DOHH2 (cell line): ENCODE results near the gene ZBTB47.

Experiments
- EZH2phosphoT487 ChIP-seq: fragments of 200-600 bp; sonication (generic); IDR thresholded peaks from 2 replicates; pipeline ENCODE4 v1.6.1; 2017; ENCODE audit warnings: borderline replicate concordance, mild to moderate bottlenecking, antibody characterized with exemption, low read length, moderate library complexity, mixed read lengths
- TF ChIP-seq, protein P1 (sequence below): fragments of 200-600 bp; sonication (generic); IDR thresholded peaks from one replicate; pipeline ENCODE4 v1.5.1; 2014; ENCODE audit warnings: antibody characterized with exemption, mild to moderate bottlenecking, low read depth, low read length; ENCODE audit not compliant: poor library complexity, severe bottlenecking

DNA sequence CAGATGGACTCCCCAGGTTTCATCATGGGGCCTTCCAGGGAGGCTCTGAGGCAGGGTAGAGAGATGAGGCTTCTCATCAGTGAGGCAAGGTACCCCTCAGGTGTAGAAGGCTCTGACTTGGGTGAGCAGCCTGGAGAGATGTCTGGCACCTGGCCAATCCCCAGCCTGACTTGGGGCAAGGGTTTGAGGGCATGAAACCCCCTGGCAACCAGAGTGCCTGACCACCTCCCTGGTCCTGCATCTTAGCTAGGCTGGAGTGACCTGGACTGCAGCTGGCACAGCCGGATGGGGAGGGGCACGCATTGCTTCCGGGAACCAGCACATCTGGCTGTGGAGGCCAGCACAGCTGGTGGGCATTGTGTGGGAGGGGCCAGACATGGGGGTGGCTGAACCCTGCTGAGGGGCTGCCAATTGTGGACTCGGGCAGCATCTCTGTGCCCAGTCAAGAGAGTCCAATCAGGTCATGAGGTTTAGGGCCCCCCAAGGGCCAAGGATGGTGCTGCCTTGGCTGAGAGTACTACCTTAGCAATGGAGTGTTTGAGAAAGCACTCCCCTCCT, 1.9 kb downstream of the ZBTB47 start:
- TF ChIP-seq, protein P1, sequence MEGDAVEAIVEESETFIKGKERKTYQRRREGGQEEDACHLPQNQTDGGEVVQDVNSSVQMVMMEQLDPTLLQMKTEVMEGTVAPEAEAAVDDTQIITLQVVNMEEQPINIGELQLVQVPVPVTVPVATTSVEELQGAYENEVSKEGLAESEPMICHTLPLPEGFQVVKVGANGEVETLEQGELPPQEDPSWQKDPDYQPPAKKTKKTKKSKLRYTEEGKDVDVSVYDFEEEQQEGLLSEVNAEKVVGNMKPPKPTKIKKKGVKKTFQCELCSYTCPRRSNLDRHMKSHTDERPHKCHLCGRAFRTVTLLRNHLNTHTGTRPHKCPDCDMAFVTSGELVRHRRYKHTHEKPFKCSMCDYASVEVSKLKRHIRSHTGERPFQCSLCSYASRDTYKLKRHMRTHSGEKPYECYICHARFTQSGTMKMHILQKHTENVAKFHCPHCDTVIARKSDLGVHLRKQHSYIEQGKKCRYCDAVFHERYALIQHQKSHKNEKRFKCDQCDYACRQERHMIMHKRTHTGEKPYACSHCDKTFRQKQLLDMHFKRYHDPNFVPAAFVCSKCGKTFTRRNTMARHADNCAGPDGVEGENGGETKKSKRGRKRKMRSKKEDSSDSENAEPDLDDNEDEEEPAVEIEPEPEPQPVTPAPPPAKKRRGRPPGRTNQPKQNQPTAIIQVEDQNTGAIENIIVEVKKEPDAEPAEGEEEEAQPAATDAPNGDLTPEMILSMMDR = no peak
- no peak for TF ChIP-seq EZH2phosphoT487
